HepG2 (cell line): ENCODE data around the gene AP3D1. TPM values are rescaled to one million over a fixed set of nuclear protein-coding genes. Genes with fewer than 3 reads are reported as not detected.

Experiments
- CHCHD3 ChIP-seq: sonication (generic); formaldehyde crosslinking; IDR thresholded peaks from 2 replicates; pipeline ENCODE4 v1.8.0; 2022; ENCODE audit warnings: mild to moderate bottlenecking, missing genetic modification reagents, moderate library complexity
- FOXK1 ChIP-seq: sonication (generic); formaldehyde crosslinking; IDR thresholded peaks from 2 replicates; pipeline ENCODE4 v1.4.0; 2020; ENCODE audit warnings: low read depth, missing genetic modification reagents, borderline replicate concordance
- LCORL ChIP-seq, 2 experiments: fragments of 450-650 bp in 1 of 2; sonication (generic) in 1 of 2; formaldehyde crosslinking in 1 of 2; IDR thresholded peaks; 2 replicates each; pipeline versions ENCODE4 v1.5.0 to v1.6.1; 2017 to 2020; ENCODE audit warnings: antibody characterized with exemption in 1 of 2, missing genetic modification reagents in 1 of 2
- NPAS2 ChIP-seq: sonication (generic); formaldehyde crosslinking; IDR thresholded peaks from 2 replicates; pipeline ENCODE4 v1.8.0; 2022; ENCODE audit warnings: mild to moderate bottlenecking, missing genetic modification reagents, borderline replicate concordance
- NR2C2 ChIP-seq: sonication (generic); formaldehyde crosslinking; IDR thresholded peaks from 2 replicates; pipeline ENCODE4 v1.4.0; 2020; ENCODE audit warnings: missing genetic modification reagents, mild to moderate bottlenecking, moderate library complexity, borderline replicate concordance
- RARA ChIP-seq: IDR thresholded peaks from 2 replicates; pipeline ENCODE4 v1.6.1; 2016; ENCODE audit warnings: missing genetic modification reagents, missing compliant biosample characterization
- SAFB2 ChIP-seq: sonication (generic); formaldehyde crosslinking; IDR thresholded peaks from 2 replicates; pipeline ENCODE4 v1.5.1; 2020; ENCODE audit warnings: missing genetic modification reagents, low read depth, mild to moderate bottlenecking, borderline replicate concordance
- SOX5 ChIP-seq: IDR thresholded peaks from 2 replicates; pipeline ENCODE4 v1.6.1; 2016; ENCODE audit warnings: borderline replicate concordance
- TBX3 ChIP-seq: fragments of 450-650 bp; IDR thresholded peaks from 2 replicates; pipeline ENCODE4 v1.6.1; 2017; ENCODE audit warnings: antibody characterized with exemption, mild to moderate bottlenecking, inconsistent platforms, borderline replicate concordance
- TCF7L2 ChIP-seq: IDR thresholded peaks from 2 replicates; pipeline ENCODE4 v1.6.1; 2011; ENCODE audit warnings: mild to moderate bottlenecking, low read depth, low read length, moderate library complexity
- ZNF496 ChIP-seq: sonication (generic); formaldehyde crosslinking; IDR thresholded peaks from 2 replicates; pipeline ENCODE4 v1.8.1; 2023; ENCODE audit warnings: mild to moderate bottlenecking, moderate library complexity, missing genetic modification reagents; ENCODE audit not compliant: insufficient replicate concordance
- ZNF780A ChIP-seq: sonication (generic); formaldehyde crosslinking; IDR thresholded peaks from 2 replicates; pipeline ENCODE4 v1.8.0; 2022; ENCODE audit warnings: mild to moderate bottlenecking, missing genetic modification reagents, moderate library complexity
- polyA plus RNA-seq, 8 experiments: library from polyadenylated mRNA; depleted of rRNA in 3 of 8; stranded (reverse) in 7 of 8; unstranded in 1 of 8; fragments of >200 nt; fragmentation: Illumina TruSeq in 4 of 8; extraction: Trizol in 4 of 8; gene quantifications; 2 replicates each; pipeline versions ENCODE4 v1.2.1 to v1.2.3, GENCODE V29; 2011 to 2016; ENCODE audit warnings: low read depth in 4 of 8, missing spikeins in 1 of 8, mixed read lengths in 1 of 8; ENCODE audit not compliant: insufficient read depth in 1 of 8
- total RNA-seq, 5 experiments: library from RNA; depleted of rRNA; stranded (reverse); fragments of >200 nt; fragmentation: Illumina TruSeq; extraction: Trizol; gene quantifications; 2 replicates each; pipeline ENCODE4 v1.2.3, GENCODE V29; 2016; ENCODE audit warnings: low read depth in 1 of 5
- TF ChIP-seq, protein P1 (sequence below): sonication (generic); formaldehyde crosslinking; IDR thresholded peaks from 2 replicates; pipeline ENCODE4 v1.8.0; 2022; ENCODE audit warnings: missing genetic modification reagents, mild to moderate bottlenecking, borderline replicate concordance
- TF ChIP-seq, protein P2 (sequence below): sonication (generic); formaldehyde crosslinking; IDR thresholded peaks from 2 replicates; pipeline ENCODE4 v1.9.0; 2022; ENCODE audit warnings: missing genetic modification reagents, mild to moderate bottlenecking, borderline replicate concordance
- TF ChIP-seq, protein P3 (sequence below): fragments of 450-650 bp; IDR thresholded peaks from 2 replicates; pipeline ENCODE4 v1.6.1; 2017
- TF ChIP-seq, protein P4 (sequence below): sonication (generic); formaldehyde crosslinking; conservative IDR thresholded peaks from 2 replicates; pipeline ENCODE4 v1.4.0; 2020; ENCODE audit warnings: mild to moderate bottlenecking, missing genetic modification reagents, moderate library complexity

The AP3D1 gene
- total and polyA plus RNA-seq, 2 of the 13 experiments (the other 11 are each of a cell fraction or from before 2014, with no cell fraction given) = 68.0 to 82.6 TPM

DNA sequence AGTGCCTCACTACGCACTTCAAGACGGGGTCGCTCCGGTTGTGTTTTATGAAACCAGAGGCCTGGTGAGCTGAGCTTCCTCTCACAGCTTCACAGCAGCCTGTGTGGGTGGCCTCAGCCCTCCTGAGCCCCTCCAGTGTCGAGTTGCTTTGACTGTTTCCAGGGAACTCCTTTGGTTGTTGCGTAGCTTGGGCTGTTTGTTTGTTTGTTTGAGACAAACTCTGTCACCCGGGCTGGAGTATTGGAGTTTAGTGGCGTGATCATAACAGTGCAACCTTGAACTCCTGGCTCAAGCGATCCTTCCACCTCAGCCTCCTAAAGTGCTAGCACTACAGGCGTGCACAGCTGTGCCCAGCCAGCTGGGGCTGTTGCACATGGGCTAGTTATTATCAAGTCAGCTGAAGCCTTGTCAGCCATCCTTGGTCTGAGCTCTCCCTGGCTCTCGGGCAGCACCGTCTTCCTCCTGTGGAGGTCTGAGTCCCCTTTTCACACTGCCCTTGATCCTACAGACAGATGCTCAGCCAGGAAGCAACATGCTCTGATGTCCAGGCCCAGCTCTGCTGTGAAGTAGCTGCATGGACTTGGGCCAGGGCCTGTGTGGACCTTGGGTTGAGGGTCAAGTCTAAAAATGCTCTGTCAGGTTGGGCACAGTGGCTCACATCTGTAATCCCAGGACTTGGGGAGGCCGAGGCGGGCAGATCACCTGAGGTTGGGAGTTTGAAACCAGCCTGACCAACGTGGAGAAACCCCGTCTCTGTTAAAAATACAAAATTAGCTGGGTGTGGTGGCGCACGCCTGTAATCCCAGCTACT lies 22.6 kb upstream of the AP3D1 start (continued):
- TF ChIP-seq, protein P1, sequence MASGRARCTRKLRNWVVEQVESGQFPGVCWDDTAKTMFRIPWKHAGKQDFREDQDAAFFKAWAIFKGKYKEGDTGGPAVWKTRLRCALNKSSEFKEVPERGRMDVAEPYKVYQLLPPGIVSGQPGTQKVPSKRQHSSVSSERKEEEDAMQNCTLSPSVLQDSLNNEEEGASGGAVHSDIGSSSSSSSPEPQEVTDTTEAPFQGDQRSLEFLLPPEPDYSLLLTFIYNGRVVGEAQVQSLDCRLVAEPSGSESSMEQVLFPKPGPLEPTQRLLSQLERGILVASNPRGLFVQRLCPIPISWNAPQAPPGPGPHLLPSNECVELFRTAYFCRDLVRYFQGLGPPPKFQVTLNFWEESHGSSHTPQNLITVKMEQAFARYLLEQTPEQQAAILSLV (CRISPR knock-in tag) = no peak
- TF ChIP-seq, protein P2, sequence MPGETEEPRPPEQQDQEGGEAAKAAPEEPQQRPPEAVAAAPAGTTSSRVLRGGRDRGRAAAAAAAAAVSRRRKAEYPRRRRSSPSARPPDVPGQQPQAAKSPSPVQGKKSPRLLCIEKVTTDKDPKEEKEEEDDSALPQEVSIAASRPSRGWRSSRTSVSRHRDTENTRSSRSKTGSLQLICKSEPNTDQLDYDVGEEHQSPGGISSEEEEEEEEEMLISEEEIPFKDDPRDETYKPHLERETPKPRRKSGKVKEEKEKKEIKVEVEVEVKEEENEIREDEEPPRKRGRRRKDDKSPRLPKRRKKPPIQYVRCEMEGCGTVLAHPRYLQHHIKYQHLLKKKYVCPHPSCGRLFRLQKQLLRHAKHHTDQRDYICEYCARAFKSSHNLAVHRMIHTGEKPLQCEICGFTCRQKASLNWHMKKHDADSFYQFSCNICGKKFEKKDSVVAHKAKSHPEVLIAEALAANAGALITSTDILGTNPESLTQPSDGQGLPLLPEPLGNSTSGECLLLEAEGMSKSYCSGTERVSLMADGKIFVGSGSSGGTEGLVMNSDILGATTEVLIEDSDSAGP (CRISPR knock-in tag) = peak; percentile 30; the same call in 1 of the 2 replicates
- TF ChIP-seq RARA (CRISPR knock-in tag) (peak; percentile 74), ZNF780A (CRISPR knock-in tag) (no peak), LCORL (IDR thresholded peaks at IDR 0.05) (no peak), LCORL (CRISPR knock-in tag; IDR thresholded peaks at IDR 0.05) (peak; percentile 46; the same call in 1 of the 2 replicates), SAFB2 (CRISPR knock-in tag) (no peak), FOXK1 (CRISPR knock-in tag) (0 out of 2 replicates have a peak, but pooled peaks have one; percentile 12), TCF7L2 (no peak), CHCHD3 (CRISPR knock-in tag) (no peak), SOX5 (CRISPR knock-in tag) (peak; percentile 32; the same call in 1 of the 2 replicates), NR2C2 (peak; percentile 45; the same call in 1 of the 2 replicates), TBX3 (peak; percentile 42; the same call in 1 of the 2 replicates), NPAS2 (CRISPR knock-in tag) (0 out of 2 replicates have a peak, but pooled peaks have one; percentile 29), ZNF496 (CRISPR knock-in tag) (no peak)
- TF ChIP-seq, protein P3, sequence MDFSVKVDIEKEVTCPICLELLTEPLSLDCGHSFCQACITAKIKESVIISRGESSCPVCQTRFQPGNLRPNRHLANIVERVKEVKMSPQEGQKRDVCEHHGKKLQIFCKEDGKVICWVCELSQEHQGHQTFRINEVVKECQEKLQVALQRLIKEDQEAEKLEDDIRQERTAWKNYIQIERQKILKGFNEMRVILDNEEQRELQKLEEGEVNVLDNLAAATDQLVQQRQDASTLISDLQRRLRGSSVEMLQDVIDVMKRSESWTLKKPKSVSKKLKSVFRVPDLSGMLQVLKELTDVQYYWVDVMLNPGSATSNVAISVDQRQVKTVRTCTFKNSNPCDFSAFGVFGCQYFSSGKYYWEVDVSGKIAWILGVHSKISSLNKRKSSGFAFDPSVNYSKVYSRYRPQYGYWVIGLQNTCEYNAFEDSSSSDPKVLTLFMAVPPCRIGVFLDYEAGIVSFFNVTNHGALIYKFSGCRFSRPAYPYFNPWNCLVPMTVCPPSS = no peak
- TF ChIP-seq, protein P4, sequence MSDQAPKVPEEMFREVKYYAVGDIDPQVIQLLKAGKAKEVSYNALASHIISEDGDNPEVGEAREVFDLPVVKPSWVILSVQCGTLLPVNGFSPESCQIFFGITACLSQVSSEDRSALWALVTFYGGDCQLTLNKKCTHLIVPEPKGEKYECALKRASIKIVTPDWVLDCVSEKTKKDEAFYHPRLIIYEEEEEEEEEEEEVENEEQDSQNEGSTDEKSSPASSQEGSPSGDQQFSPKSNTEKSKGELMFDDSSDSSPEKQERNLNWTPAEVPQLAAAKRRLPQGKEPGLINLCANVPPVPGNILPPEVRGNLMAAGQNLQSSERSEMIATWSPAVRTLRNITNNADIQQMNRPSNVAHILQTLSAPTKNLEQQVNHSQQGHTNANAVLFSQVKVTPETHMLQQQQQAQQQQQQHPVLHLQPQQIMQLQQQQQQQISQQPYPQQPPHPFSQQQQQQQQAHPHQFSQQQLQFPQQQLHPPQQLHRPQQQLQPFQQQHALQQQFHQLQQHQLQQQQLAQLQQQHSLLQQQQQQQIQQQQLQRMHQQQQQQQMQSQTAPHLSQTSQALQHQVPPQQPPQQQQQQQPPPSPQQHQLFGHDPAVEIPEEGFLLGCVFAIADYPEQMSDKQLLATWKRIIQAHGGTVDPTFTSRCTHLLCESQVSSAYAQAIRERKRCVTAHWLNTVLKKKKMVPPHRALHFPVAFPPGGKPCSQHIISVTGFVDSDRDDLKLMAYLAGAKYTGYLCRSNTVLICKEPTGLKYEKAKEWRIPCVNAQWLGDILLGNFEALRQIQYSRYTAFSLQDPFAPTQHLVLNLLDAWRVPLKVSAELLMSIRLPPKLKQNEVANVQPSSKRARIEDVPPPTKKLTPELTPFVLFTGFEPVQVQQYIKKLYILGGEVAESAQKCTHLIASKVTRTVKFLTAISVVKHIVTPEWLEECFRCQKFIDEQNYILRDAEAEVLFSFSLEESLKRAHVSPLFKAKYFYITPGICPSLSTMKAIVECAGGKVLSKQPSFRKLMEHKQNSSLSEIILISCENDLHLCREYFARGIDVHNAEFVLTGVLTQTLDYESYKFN = peak; percentile 55
